ENCODE data around the gene PEX26. TPM values are rescaled to one million over a fixed set of nuclear protein-coding genes. Genes with fewer than 3 reads are reported as not detected.

The PEX26 gene
- total and polyA plus RNA-seq, 2 donors (not counting 3 experiments of a cell fraction or from before 2014, with no cell fraction given): 25.6 to 44.4 TPM

DNA sequence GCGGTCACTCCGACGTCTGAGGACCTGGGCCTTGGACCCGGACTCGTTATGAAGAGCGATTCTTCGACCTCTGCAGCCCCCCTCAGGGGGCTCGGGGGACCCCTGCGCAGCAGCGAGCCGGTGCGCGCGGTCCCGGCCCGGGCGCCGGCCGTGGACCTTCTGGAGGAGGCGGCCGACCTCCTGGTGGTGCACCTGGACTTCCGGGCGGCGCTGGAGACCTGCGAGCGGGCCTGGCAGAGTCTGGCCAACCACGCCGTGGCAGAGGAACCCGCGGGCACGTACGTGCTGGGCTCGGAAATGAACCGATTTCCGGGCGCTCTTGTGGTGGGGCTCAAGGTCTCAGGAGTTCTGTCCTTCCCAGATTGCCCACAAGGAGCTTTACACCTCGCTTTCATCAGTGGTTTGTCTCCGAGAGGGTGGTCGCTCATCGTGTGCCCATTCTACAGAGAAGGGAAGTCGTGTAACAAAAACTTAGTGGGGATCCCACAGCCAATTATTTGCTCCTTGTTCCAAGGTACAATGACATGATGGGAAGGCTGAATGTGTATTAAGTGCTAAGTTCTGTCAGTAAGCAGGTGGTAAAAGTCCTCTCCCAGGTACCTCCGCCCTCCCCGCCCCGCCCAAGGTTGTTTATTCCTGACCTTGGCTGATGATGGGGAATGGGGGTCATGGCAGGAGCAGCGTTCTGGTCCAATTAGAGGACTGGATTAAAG is 695 bp downstream of the PEX26 start:
- H2AFZ ChIP-seq (ENCODE audit: low read depth, low read length): peak overlapping the region; percentile 95
- H3K4me1 ChIP-seq (ENCODE audit: control insufficient read depth, extremely low read depth, insufficient read depth, low read length): peaks cover 21% of the 10 kb centered on the region
- DNase-seq (ENCODE audit: low read depth, low spot score) (peak; percentile 26), FAIRE-seq (peak; percentile 15)
- peak overlapping the region; percentile 98 for H3K4me2 ChIP-seq (ENCODE audit: insufficient read depth, low read length)
- ChIA-PET CTCF (interaction anchor here (0.6 to 8.5 kb wide), 21 partner anchors 10 to 520 kb away, joined by 3 to 385 read pairs (median 4); partner anchors contain the start of gene USP18), POLR2A (interaction anchor here (0.5 kb wide), 1 partner anchor 55 kb away, joined by 3 read pairs; no protein-coding TSS in a partner anchor)
- intact Hi-C loops (cut with micrococcal nuclease) (loop anchor here (10.0 kb wide), 1 partner anchor 444 kb away; the partner anchor contains the start of gene BCL2L13), dilution Hi-C loops (cut with MboI; ENCODE audit: extremely low pct_ligation_motif_present, low sequenced_read_pairs) (no loop called here)
- H3K9ac ChIP-seq (replicated peaks; ENCODE audit: extremely low read depth, insufficient read depth, low read length): peak overlapping the region; percentile 92
- H3K9me3 ChIP-seq (replicated peaks; ENCODE audit: control insufficient read depth, insufficient read depth, low read length): no peaks in the 10 kb centered on the region
- no peaks in the 10 kb centered on the region for H3K9me1 ChIP-seq (replicated peaks; ENCODE audit: control insufficient read depth, extremely low read depth, insufficient read depth, low read length)
- H3K4me3 ChIP-seq (replicated peaks in 1 of 3; ENCODE audit: insufficient read depth in 1 of 3, low read depth in 1 of 3, low read length in 3 of 3): peak overlapping the region; percentile 83 to 90 (median 86)
- H3K36me3 ChIP-seq (ENCODE audit: control insufficient read depth in 2 of 2, extremely low read depth in 1 of 2, insufficient read depth in 2 of 2, low read length in 2 of 2): peaks cover 7 to 10% of the 10 kb centered on the region in 2 experiments
- H3K79me2 ChIP-seq (ENCODE audit: control insufficient read depth, insufficient read depth, low read length): peaks cover 41% of the 10 kb centered on the region
- H4K20me1 ChIP-seq (replicated peaks; ENCODE audit: control insufficient read depth, extremely low read depth, insufficient read depth, low read length): no peaks in the 10 kb centered on the region
- TSS peak; percentile 47 for BruUV-seq (replicated peaks)
- H3K27ac ChIP-seq (ENCODE audit: insufficient read depth, low read depth, low read length): peak overlapping the region; percentile 56
- no peaks in the 10 kb centered on the region for H3K27me3 ChIP-seq (ENCODE audit: control insufficient read depth in 2 of 2, insufficient read depth in 2 of 2, low read length in 2 of 2)
- no peak for TF ChIP-seq POLR2A (IDR thresholded peaks at IDR 0.05; ENCODE audit: low read depth, low read length)
- TF ChIP-seq, protein P1, sequence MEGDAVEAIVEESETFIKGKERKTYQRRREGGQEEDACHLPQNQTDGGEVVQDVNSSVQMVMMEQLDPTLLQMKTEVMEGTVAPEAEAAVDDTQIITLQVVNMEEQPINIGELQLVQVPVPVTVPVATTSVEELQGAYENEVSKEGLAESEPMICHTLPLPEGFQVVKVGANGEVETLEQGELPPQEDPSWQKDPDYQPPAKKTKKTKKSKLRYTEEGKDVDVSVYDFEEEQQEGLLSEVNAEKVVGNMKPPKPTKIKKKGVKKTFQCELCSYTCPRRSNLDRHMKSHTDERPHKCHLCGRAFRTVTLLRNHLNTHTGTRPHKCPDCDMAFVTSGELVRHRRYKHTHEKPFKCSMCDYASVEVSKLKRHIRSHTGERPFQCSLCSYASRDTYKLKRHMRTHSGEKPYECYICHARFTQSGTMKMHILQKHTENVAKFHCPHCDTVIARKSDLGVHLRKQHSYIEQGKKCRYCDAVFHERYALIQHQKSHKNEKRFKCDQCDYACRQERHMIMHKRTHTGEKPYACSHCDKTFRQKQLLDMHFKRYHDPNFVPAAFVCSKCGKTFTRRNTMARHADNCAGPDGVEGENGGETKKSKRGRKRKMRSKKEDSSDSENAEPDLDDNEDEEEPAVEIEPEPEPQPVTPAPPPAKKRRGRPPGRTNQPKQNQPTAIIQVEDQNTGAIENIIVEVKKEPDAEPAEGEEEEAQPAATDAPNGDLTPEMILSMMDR (IDR thresholded peaks at IDR 0.05; ENCODE audit: extremely low read depth in 1 of 2, insufficient read depth in 1 of 2, low read depth in 1 of 2, low read length in 2 of 2): peak; percentile 12 to 20

DNA sequence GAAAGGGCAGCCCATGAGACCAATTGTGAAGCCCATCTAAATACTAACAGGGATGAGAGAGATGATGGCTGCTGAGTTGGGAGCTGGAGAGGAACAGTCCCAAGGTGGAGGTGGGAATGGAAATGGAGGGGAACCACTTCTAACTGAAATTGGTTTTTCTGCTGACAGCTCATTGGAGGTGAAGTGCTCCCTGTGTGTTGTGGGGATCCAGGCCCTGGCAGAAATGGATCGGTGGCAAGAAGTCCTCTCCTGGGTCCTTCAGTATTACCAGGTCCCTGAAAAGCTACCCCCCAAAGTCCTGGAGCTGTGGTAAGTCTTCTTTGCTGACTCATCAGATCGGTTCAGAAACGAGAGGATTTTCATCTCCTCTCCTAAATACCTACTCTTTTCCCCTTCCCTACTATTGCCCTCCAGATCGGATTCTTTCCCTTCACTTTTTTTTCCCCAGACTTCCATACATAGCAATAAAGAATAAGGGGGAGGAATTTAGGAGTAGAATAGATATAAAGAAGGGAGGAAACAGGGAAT is 2.0 kb downstream of the PEX26 start:
- ChIA-PET CTCF (interaction anchor here (4.5 to 8.5 kb wide), 3 partner anchors 13 to 337 kb away, joined by 41 to 385 read pairs (median 122); no protein-coding TSS in a partner anchor), POLR2A (no interaction called here)
- H3K9ac ChIP-seq (replicated peaks; ENCODE audit: extremely low read depth, insufficient read depth, low read length): no peak overlapping the region
- H3K4me1 ChIP-seq (ENCODE audit: control insufficient read depth, extremely low read depth, insufficient read depth, low read length): peaks cover 21% of the 10 kb centered on the region
- DNase-seq (ENCODE audit: low read depth, low spot score) (no peak), FAIRE-seq (no peak)
- intact Hi-C loops (cut with micrococcal nuclease): loop anchor here (10.0 kb wide), 1 partner anchor 445 kb away; the partner anchor contains the start of gene BCL2L13
- no peaks in the 10 kb centered on the region for H3K27me3 ChIP-seq (ENCODE audit: control insufficient read depth in 2 of 2, insufficient read depth in 2 of 2, low read length in 2 of 2)
- H4K20me1 ChIP-seq (replicated peaks; ENCODE audit: control insufficient read depth, extremely low read depth, insufficient read depth, low read length): no peaks in the 10 kb centered on the region
- no peak overlapping the region for H3K27ac ChIP-seq (ENCODE audit: insufficient read depth, low read depth, low read length)
- H3K36me3 ChIP-seq (ENCODE audit: control insufficient read depth in 2 of 2, extremely low read depth in 1 of 2, insufficient read depth in 2 of 2, low read length in 2 of 2): peaks cover 11 to 16% of the 10 kb centered on the region in 2 experiments
- no peak overlapping the region for H2AFZ ChIP-seq (ENCODE audit: low read depth, low read length)
- H3K9me3 ChIP-seq (replicated peaks; ENCODE audit: control insufficient read depth, insufficient read depth, low read length): no peaks in the 10 kb centered on the region
- H3K4me3 ChIP-seq (replicated peaks in 1 of 3; ENCODE audit: insufficient read depth in 1 of 3, low read depth in 1 of 3, low read length in 3 of 3): no peak overlapping the region
- H3K4me2 ChIP-seq (ENCODE audit: insufficient read depth, low read length): no peak overlapping the region
- no TSS peak for BruUV-seq (replicated peaks)
- no peaks in the 10 kb centered on the region for H3K9me1 ChIP-seq (replicated peaks; ENCODE audit: control insufficient read depth, extremely low read depth, insufficient read depth, low read length)
- H3K79me2 ChIP-seq (ENCODE audit: control insufficient read depth, insufficient read depth, low read length): peaks cover 41% of the 10 kb centered on the region
- TF ChIP-seq MYC (IDR thresholded peaks at IDR 0.05; ENCODE audit: low read depth, low read length) (no peak), EZH2 (IDR thresholded peaks at IDR 0.05; ENCODE audit: borderline replicate concordance, low read depth, low read length, severe bottlenecking) (no peak), JUN (IDR thresholded peaks at IDR 0.05; ENCODE audit: borderline replicate concordance, insufficient read depth, insufficient read length, low read depth) (no peak), POLR2AphosphoS5 (IDR thresholded peaks at IDR 0.05; ENCODE audit: insufficient read depth, low read depth, low read length) (no peak), FOS (IDR thresholded peaks at IDR 0.05; ENCODE audit: borderline replicate concordance, insufficient read depth, low read length) (no peak)
- TF ChIP-seq, protein P2, sequence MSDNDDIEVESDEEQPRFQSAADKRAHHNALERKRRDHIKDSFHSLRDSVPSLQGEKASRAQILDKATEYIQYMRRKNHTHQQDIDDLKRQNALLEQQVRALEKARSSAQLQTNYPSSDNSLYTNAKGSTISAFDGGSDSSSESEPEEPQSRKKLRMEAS (IDR thresholded peaks at IDR 0.05; ENCODE audit: insufficient read depth, insufficient read length): no peak
- TF ChIP-seq, protein P1 (IDR thresholded peaks at IDR 0.05; ENCODE audit: extremely low read depth in 1 of 2, insufficient read depth in 1 of 2, low read depth in 1 of 2, low read length in 2 of 2): no peak
- dilution Hi-C loops (cut with MboI; ENCODE audit: extremely low pct_ligation_motif_present, low sequenced_read_pairs): no loop called here

Data from endothelial cell of umbilical vein (primary cell).